Stimulated activated CD4-positive, alpha-beta T cell treated with anti-CD3 and anti-CD28 coated beads, Interleukin-1b, Interleukin-23, amount 100 ng/mL, for 1 hour (primary cell): ENCODE measurements around the gene IL4R.

ENCODE experiments used
- DNase-seq, 2 donors: peaks; one replicate each; pipeline ENCODE4 v3.0.0-alpha.2; 2020; ENCODE audit warnings: low read depth in 2 of 2

Gene IL4R

GRCh38 chr16:27359051-27359450, 45.3 kb downstream of the IL4R start:
- no peak for DNase-seq

GRCh38 chr16:27359615-27360014, 45.8 kb downstream of the IL4R start:
- DNase-seq = no peak

GRCh38 chr16:27361987-27362386, 48.2 kb downstream of the IL4R start:
- DNase-seq = no peak

- DNase-seq = no peak
Measured at GRCh38 chr16:27362570-27363245, 48.9 kb downstream of the IL4R start.

- no peak for DNase-seq
Measured at GRCh38 chr16:27363246-27363632, 49.5 kb downstream of the IL4R start.

GRCh38 chr16:27363797-27364196, 50.0 kb downstream of the IL4R start:
- no peak for DNase-seq

GRCh38 chr16:27364493-27365141, 50.8 kb downstream of the IL4R start:
- no peak for DNase-seq

GRCh38 chr16:27365142-27366089, 51.6 kb downstream of the IL4R start:
- DNase-seq = no peak

GRCh38 chr16:27366687-27367460, 53.1 kb downstream of the IL4R start:
- no peak for DNase-seq

GRCh38 chr16:27367461-27368357, 53.9 kb downstream of the IL4R start:
- peak; percentile 75 to 87 for DNase-seq

- no peak for DNase-seq
Measured at GRCh38 chr16:27368358-27368722, 54.6 kb downstream of the IL4R start.

GRCh38 chr16:27369806-27370205, 56.0 kb downstream of the IL4R start:
- DNase-seq = no peak

GRCh38 chr16:27370318-27370717, 56.5 kb downstream of the IL4R start:
- DNase-seq = no peak

- DNase-seq = no peak
Measured at GRCh38 chr16:27373312-27373711, 59.5 kb downstream of the IL4R start.

- DNase-seq = no peak
Measured at GRCh38 chr16:27374221-27374803, 60.5 kb downstream of the IL4R start.

GRCh38 chr16:27374804-27375425, 61.1 kb downstream of the IL4R start:
- no peak for DNase-seq

GRCh38 chr16:27377666-27378485, 64.1 kb downstream of the IL4R start:
- no peak for DNase-seq

GRCh38 chr16:27378871-27379481, 65.2 kb downstream of the IL4R start:
- DNase-seq = no peak

GRCh38 chr16:27379919-27380318, 66.1 kb downstream of the IL4R start:
- DNase-seq = no peak
